Caco-2 (cell line): ENCODE measurements around the gene INO80. TPM values are rescaled to one million over a fixed set of nuclear protein-coding genes. Genes with fewer than 3 reads are reported as not detected.

Experiments
- BruUV-seq: library from RNA; stranded (reverse); fragments of 400-500 nt; replicated peaks from 2 replicates; lab custom pipeline; 2021; lab: Mats Ljungman, UMichigan
- CTCF ChIA-PET: fragments of 300-600 bp; sonication (Branson Sonifier 250); formaldehyde crosslinking; loops from one replicate; lab custom pipeline; 2022; ENCODE audit warnings: antibody characterized with exemption; lab: Charles Lee
- POLR2A ChIA-PET: fragments of 300-600 bp; sonication (Branson Sonifier 250); formaldehyde crosslinking; loops from one replicate; lab custom pipeline; 2022; ENCODE audit warnings: antibody characterized with exemption; lab: Charles Lee
- DNase-seq, 2 experiments: peaks; one replicate each; pipeline versions ENCODE4 v3.0.0 to v3.0.0-alpha.2; 2020 to 2022
- H3K27me3 ChIP-seq: replicated peaks from 2 replicates; pipeline ENCODE4 v1.6.0; 2011; ENCODE audit warnings: low read length; ENCODE audit not compliant: control insufficient read depth, insufficient read depth
- H3K36me3 ChIP-seq: 2 replicates; pipeline ENCODE4 v1.5.1; 2011; ENCODE audit warnings: low read length; ENCODE audit not compliant: control insufficient read depth, insufficient read depth
- H3K4me1 ChIP-seq: fragments of 250-450 bp; sonication (Bioruptor Pico); 2 replicates; pipeline ENCODE4 v1.5.1; 2020; ENCODE audit warnings: mild to moderate bottlenecking
- H3K4me3 ChIP-seq: 2 replicates; pipeline ENCODE4 v1.5.1; 2011; ENCODE audit warnings: low read depth, mild to moderate bottlenecking, control low read depth, low read length
- H3K9me3 ChIP-seq: fragments of 250-450 bp; sonication (Bioruptor Pico); 2 replicates; pipeline ENCODE4 v1.5.1; 2020; ENCODE audit warnings: mild to moderate bottlenecking, moderate library complexity
- H3K27ac Mint-ChIP-seq: one replicate; pipeline ENCODE4 v1.8.0; 2022; ENCODE audit warnings: mixed read lengths; ENCODE audit not compliant: unreplicated experiment
- H3K27me3 Mint-ChIP-seq: one replicate; pipeline ENCODE4 v1.8.0; 2022; ENCODE audit warnings: mixed read lengths; ENCODE audit not compliant: insufficient read depth, unreplicated experiment
- H3K36me3 Mint-ChIP-seq: one replicate; pipeline ENCODE4 v1.8.0; 2022; ENCODE audit warnings: mild to moderate bottlenecking, mixed read lengths; ENCODE audit not compliant: insufficient read depth, unreplicated experiment
- H3K4me1 Mint-ChIP-seq: one replicate; pipeline ENCODE4 v1.8.0; 2022; ENCODE audit warnings: low read depth, mixed read lengths; ENCODE audit not compliant: unreplicated experiment
- H3K4me3 Mint-ChIP-seq: one replicate; pipeline ENCODE4 v1.8.0; 2022; ENCODE audit warnings: mild to moderate bottlenecking, moderate library complexity, mixed read lengths; ENCODE audit not compliant: unreplicated experiment
- H3K9me3 Mint-ChIP-seq: one replicate; pipeline ENCODE4 v1.8.0; 2022; ENCODE audit warnings: mixed read lengths; ENCODE audit not compliant: unreplicated experiment
- CTCF ChIP-seq, 2 experiments: fragments of 200-600 bp in 1 of 2; IDR thresholded peaks; 1 replicate in 1 of 2; 2 replicates in 1 of 2; pipeline versions ENCODE4 v1.5.1 to v1.8.0; 2011 to 2022; ENCODE audit warnings: antibody characterized with exemption in 1 of 2, control low read depth in 1 of 2, inconsistent platforms in 1 of 2, low read depth in 1 of 2, low read length in 1 of 2, mild to moderate bottlenecking in 1 of 2, moderate library complexity in 1 of 2; ENCODE audit not compliant: insufficient read depth in 1 of 2, severe bottlenecking in 1 of 2, unreplicated experiment in 1 of 2
- intact Hi-C: fragments of 100-400 bp; cut with micrococcal nuclease; formaldehyde crosslinking; loops from one replicate; pipeline ENCODE4 v1.10.0; 2022; ENCODE audit not compliant: unreplicated experiment
- total RNA-seq: library from RNA; stranded (reverse); gene quantifications from 2 replicates; pipeline ENCODE4 v1.2.3, GENCODE V29; 2022

INO80 gene
- total RNA-seq, 1 experiment from 2014 or later, result 24.4 TPM

DNA sequence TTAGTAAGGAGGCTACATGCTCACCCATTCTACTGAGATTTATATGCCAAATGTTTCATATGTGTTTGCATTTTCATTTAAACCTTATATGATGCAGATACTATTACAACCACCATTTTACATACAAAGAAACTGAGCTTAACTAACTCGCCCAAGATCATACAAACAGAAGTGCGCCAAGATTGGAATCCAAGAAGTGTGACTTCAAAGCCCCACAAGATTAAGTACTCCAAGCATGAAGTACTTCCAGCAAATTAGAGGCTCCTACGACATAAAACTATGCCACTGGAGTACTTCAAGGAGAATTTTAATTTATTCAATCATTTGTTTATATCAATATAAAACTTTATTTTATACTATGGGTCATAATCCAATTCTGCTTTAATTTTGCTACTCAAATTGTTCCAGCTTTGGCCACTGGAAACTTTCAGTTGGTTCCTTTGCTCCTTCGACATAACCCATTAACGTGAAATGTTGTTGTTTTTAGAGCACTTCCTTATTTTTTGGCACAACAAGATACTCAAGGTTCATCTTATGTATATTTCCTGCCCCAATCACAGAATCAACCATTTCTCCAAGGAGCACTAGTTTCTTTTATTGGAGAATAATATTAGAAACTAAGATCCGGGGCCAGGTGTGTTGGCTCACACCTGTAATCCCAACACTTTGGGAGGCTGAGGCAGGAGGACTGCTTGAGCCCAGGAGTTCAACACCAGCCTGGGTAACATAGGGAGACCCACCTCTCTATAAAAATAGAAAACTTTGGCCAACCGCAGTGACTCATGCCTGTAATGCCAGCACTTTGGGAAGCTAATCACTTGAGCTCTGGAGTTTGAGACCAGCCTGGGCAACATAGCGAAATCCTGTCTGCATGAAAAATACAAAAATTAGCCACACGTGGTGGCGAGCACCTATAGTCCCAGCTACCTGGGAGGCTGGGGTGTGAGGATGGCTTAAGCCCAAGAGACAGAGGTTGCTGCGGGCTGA is 10.4 kb downstream of the INO80 start:
- no TSS peak for BruUV-seq
- H3K9me3 ChIP-seq, result no peaks in the 10 kb centered on the region
- Mint-ChIP-seq H3K4me1 (peaks cover 6% of the 10 kb centered on the region), H3K36me3 (peaks cover 53% of the 10 kb centered on the region), H3K27me3 (no peaks in the 10 kb centered on the region), H3K4me3 (no peak overlapping the region), H3K27ac (no peak overlapping the region), H3K9me3 (no peaks in the 10 kb centered on the region)
- TF ChIP-seq CTCF (IDR thresholded peaks at IDR 0.05; ENCODE audit: insufficient read depth in 1 of 2, low read depth in 1 of 2, low read length in 1 of 2, severe bottlenecking in 1 of 2, unreplicated experiment in 1 of 2), result no peak
- CTCF ChIA-PET, result no interaction called here
- intact Hi-C loops, result no loop called here
- POLR2A ChIA-PET, result no interaction called here
- H3K4me3 ChIP-seq, result no peak overlapping the region
- H3K27me3 ChIP-seq, result no peaks in the 10 kb centered on the region
- H3K4me1 ChIP-seq, result no peaks in the 10 kb centered on the region
- no peaks in the 10 kb centered on the region for H3K36me3 ChIP-seq
- DNase-seq, result no peak

GRCh38 chr15:41104234-41104633 is 11.8 kb downstream of the INO80 start:
- Histone ChIP-seq H3K4me1 (no peaks in the 10 kb centered on the region), H3K36me3 (no peaks in the 10 kb centered on the region), H3K9me3 (no peaks in the 10 kb centered on the region), H3K27me3 (no peaks in the 10 kb centered on the region), H3K4me3 (no peak overlapping the region)
- ChIA-PET POLR2A (no interaction called here), CTCF (no interaction called here)
- intact Hi-C loops, result no loop called here
- Mint-ChIP-seq H3K9me3 (no peaks in the 10 kb centered on the region), H3K27ac (no peak overlapping the region), H3K4me1 (peaks cover 6% of the 10 kb centered on the region), H3K27me3 (no peaks in the 10 kb centered on the region), H3K4me3 (no peak overlapping the region), H3K36me3 (peaks cover 63% of the 10 kb centered on the region)
- no TSS peak for BruUV-seq
- no peak for DNase-seq
- no peak for TF ChIP-seq CTCF (IDR thresholded peaks at IDR 0.05; ENCODE audit: insufficient read depth in 1 of 2, low read depth in 1 of 2, low read length in 1 of 2, severe bottlenecking in 1 of 2, unreplicated experiment in 1 of 2)

DNA sequence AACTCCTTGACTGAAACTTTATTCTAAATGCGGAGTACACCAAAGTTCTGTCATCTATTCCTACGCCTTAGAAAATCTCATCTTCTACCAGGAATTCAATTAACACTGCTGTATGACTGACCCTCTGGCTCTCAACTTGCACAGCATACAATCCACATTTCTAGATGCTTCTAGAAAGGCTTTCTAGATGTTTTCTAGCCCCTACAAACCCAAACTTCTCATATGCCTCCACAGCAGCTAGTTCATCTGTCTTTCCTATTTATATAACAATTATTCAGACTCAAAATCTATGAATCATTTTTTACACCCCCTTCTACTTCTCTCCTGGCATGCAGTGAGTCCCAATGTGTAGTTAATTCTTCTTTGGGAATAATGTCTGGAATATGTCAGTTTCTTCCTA is 13.2 kb downstream of the INO80 start:
- no peaks in the 10 kb centered on the region for H3K9me3 Mint-ChIP-seq
- Histone ChIP-seq H3K27me3 (no peaks in the 10 kb centered on the region), H3K4me1 (no peaks in the 10 kb centered on the region), H3K36me3 (peaks cover 2% of the 10 kb centered on the region; the same call in 1 of the 2 replicates), H3K4me3 (no peak overlapping the region), H3K9me3 (no peaks in the 10 kb centered on the region)
- CTCF ChIA-PET, result no interaction called here
- H3K4me1 Mint-ChIP-seq, result peaks cover 6% of the 10 kb centered on the region
- no peak overlapping the region for H3K4me3 Mint-ChIP-seq
- no peak for TF ChIP-seq CTCF (IDR thresholded peaks at IDR 0.05; ENCODE audit: insufficient read depth in 1 of 2, low read depth in 1 of 2, low read length in 1 of 2, severe bottlenecking in 1 of 2, unreplicated experiment in 1 of 2)
- no peak for DNase-seq
- POLR2A ChIA-PET, result no interaction called here
- H3K27ac Mint-ChIP-seq, result no peak overlapping the region
- peaks cover 52% of the 10 kb centered on the region for H3K36me3 Mint-ChIP-seq
- H3K27me3 Mint-ChIP-seq, result no peaks in the 10 kb centered on the region
- no TSS peak for BruUV-seq
- intact Hi-C loops, result loop anchor here (1.0 to 2.0 kb wide), 2 partner anchors 64 to 81 kb away; no protein-coding TSS in a partner anchor
